Cardiac septum (tissue), 1 donor: ENCODE measurements around the gene TRIOBP. TPM values are rescaled to one million over a fixed set of nuclear protein-coding genes. Genes with fewer than 3 reads are reported as not detected.

Experiments
- DNase-seq: peaks from one replicate; pipeline ENCODE4 v3.0.0-alpha.2; 2020; ENCODE audit warnings: low spot score
- intact Hi-C: fragments of 100-400 bp; cut with DNase I; formaldehyde crosslinking; loops from one replicate; pipeline ENCODE4 v1.14.0; 2022
- total RNA-seq: library from RNA; stranded (reverse); fragmentation: NEBNext Ultra II Directional; extraction: Animal tissue kit (Norgen Biotek cat#: 25700); gene quantifications from one replicate; pipeline ENCODE4 v1.2.1, GENCODE V29; 2021
- donor health status: DM: no; HTN: no; CAD: no.

Gene TRIOBP
- total RNA-seq, 1 donor from 2014 or later, result 115 TPM

DNA sequence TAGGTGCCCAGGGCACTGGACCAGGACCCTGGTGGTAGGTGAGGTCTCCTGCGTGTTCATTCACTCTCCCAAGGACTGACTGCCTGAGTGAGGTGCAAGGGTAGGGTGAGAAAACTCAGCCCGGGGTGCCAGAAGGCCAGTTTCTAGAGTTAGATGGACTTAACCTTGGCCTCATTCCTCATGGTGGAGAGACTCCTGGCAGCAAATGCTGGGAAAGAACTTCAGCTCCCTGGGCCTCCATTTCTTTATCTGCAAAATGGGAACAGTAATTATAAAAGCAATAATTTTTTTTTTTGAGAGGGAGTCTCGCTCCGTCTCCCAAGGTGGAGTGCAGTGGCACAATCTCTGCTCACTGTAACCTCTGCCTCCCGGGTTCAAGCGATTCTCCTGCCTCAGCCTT, 47.7 kb downstream of the TRIOBP start:
- intact Hi-C loops, result no loop called here
- no peak for DNase-seq

DNA sequence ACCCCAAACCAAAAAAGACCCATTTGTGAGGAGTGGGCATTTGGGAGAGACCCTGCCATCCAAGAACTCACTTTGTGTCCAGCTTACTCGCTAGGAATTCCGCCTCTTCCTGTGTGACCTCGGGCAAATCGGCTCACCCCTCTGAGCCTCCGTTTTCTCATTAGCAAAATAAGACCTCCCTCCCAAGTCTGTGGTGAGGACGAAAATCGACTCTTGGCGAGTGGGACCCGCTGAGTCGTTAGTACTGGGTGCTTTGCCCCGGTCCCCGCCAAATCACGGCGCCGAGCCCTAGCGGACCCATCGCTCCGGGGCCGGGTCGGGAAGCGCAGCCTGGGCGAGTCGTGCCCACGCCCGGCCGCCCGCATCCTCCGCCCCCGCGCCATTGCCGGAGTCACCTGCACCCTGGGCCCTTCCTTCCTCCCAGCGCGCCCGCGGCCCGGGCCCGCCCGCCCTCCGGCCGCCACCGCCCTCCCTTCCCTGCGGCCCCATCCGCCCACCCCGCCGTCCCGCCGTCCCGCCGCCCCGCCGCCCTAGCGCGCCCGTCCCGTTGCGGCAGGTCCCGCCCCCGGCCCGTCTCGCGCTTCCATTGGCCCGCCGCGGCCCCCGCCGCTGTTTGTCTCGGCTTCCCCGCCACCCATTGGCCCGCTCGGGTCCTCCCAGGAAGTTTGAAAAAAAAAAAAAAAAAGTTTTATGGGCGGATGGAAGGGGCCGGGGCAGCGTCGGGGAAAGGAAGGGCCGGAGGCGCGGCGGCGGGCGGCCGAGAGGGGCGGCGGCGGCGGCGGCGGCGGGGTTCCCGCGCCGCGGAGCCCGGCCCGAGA, 48.9 kb downstream of the TRIOBP start:
- peak; percentile 96 for DNase-seq
- intact Hi-C loops, result loop anchor here (5.0 kb wide), 1 partner anchor 62 kb away; the partner anchor contains the start of gene GCAT

DNA sequence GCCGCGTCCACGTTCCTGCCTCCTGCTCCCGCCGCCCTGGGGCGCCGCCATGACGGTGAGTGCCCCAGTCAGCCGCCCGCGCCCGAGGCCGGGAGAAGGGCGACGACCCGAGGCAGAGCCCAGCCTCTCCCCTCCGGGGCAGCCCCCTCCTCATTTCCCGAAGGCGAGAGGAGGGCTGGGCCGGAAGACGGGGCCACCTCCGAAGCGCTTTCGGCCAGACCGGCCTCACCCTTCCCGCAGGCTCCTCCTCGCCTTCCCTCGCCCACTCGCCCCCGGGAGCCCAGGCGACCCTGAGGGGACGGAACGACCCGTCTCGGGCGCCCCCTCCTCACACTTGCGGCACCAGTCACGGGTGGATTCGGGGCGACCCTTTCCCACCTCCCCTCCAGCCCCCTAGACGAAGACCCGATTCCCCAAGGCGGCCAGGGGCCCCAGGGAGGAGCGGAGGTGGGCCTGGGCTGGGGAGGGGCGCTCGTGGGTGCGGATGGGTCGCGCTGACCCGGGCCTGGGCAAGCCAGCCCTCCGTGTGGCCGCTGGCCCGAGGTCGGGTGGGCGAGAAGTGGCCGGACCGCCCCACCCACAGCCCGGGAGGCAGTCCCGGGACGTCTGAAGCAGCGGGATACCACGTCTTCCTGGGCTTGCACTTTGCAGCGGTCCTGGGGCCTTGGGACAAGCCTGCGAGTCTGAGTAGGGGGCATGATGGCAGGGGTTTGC, 49.7 kb downstream of the TRIOBP start:
- intact Hi-C loops, result loop anchor here (5.0 kb wide), 1 partner anchor 61 kb away; the partner anchor contains the start of gene GCAT
- no peak for DNase-seq

DNA sequence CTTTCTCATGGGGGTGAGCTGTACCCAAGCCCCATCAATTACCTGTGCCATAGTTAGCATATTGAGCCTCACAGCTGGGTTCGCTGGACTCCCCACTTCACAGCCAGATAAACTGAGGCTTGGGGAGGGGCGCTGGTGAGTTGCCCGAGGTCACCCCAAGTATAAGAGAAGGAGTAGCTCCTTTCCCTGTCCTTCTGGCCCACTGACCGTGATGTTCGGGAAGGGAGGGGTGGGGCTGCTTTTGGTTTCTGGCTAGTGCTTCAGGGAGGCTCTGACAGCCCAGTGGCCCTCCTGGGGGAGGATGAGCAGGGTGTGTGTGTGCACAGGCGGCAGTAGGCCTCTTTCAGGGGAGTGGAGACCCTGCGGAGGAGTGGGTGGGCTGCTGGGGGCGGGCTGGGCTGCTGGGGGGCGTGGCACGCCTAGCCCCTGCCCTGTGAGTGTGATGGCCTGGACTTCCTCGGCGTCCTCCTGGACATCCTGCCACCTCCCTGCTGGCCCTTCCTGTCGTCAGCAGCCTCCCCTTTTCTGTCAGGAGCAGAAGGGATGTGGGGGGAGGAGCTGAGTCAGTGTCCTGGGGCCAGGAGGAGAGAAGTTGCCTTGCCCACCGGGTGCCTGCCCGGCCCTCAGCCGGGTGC, 50.3 kb downstream of the TRIOBP start:
- intact Hi-C loops, result loop anchor here (5.0 kb wide), 1 partner anchor 60 kb away; the partner anchor contains the start of gene GCAT
- no peak for DNase-seq

DNA sequence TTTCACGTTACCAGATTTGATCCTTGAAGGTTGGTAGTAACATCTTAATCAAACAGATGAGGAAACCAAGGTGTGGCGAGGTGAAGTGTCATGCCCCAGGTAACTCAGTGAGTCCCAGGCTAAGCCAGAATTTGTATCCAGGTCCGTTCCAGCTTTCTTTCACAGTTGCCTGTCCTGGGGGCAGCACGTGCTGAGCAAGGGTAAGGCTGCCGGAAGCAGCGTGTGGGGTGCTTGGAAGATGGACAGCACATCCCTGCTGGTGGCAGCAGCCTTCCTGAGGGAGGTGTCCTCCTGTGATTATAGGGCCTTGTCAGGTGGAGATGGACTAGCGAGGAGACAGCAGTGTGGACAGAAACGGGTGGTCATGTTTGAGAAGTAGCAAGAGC, 50.9 kb downstream of the TRIOBP start:
- intact Hi-C loops, result loop anchor here (5.0 kb wide), 1 partner anchor 60 kb away; the partner anchor contains the start of gene GCAT
- DNase-seq, result no peak

GRCh38 chr22:37748659-37749058, 51.8 kb downstream of the TRIOBP start:
- intact Hi-C loops, result loop anchor here (5.0 kb wide), 1 partner anchor 59 kb away; the partner anchor contains the start of gene GCAT

DNA sequence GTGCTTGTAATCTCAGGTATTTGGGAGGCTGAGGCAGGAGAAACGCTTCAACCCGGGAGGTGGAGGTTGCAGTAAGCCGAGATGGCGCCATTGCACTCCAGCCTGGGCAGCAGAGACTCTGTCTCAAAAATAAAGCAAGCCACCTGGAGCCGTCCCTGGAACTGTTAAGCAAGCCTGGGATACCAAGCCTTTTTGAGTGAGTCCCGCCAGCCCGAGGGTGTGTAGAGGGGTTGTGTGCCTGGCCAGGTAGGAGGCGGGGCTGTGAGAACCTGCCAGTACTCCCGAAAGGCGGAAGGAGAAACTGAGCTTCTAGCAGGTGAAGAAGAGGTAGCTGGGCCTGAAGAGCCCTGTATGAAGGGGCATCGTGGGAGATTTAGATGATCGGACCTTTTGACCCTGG, 52.4 kb downstream of the TRIOBP start:
- no peak for DNase-seq
- intact Hi-C loops, result loop anchor here (5.0 kb wide), 1 partner anchor 58 kb away; the partner anchor contains the start of gene GCAT

More at GRCh38 chr22:37748659-37749058, 51.8 kb downstream of the TRIOBP start:
- no peak for DNase-seq

- DNase-seq, result no peak
- intact Hi-C loops, result loop anchor here (5.0 kb wide), 2 partner anchors 57 to 73 kb away; partner anchors contain the start of genes GCAT and LGALS1
Measured at GRCh38 chr22:37749831-37750595, 53.2 kb downstream of the TRIOBP start.

GRCh38 chr22:37750596-37751162, 53.8 kb downstream of the TRIOBP start:
- intact Hi-C loops, result loop anchor here (5.0 kb wide), 1 partner anchor 73 kb away; the partner anchor contains the start of gene LGALS1
- no peak for DNase-seq

- intact Hi-C loops, result loop anchor here (5.0 kb wide), 1 partner anchor 74 kb away; the partner anchor contains the start of gene LGALS1
- DNase-seq, result no peak
Measured at GRCh38 chr22:37751449-37752188, 54.8 kb downstream of the TRIOBP start.

DNA sequence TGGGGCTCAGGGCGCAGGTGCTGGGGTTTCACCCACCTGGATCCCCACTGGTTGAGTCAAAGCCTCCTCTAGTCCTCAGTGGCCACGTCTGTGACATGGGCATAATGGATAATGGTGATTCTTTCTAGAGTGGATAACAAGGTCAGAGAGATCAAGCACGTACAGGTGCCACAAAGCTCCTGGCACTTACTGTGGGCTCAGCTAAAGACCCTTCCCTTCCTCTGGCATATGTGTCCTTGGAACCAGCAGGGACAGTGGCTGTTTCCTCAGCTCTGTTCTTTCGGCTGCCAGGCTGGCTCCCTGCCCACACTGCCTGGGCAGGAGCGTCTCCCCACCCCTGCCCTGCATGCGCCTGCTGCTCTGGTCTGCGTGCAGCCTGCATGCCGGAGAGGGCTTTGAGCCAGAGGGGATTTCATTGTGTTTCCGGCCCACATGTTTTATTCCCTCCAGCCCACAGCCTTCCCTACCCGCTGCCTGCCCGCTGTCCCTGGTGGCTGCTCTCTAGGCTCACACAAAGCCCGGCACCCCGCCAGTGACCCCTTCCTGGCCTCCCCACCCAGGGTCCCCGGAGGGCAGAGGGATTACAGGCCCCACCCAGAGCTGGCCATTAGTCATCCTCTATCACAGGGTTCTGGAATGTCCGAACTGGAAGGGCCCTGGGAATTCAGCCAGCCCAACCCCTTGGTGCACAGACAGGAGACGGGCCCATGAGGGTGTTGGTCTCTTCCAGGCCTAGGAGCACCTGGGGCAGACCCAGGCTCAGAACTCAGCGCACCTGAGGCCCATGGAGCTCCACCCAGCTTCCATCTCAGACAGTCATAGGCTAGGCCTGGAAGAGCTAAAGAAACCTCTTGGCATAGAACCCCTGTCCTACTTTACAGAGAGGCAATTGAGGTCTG, 55.6 kb downstream of the TRIOBP start:
- intact Hi-C loops, result loop anchor here (5.0 kb wide), 1 partner anchor 75 kb away; the partner anchor contains the start of gene LGALS1
- peak; percentile 94 for DNase-seq

DNA sequence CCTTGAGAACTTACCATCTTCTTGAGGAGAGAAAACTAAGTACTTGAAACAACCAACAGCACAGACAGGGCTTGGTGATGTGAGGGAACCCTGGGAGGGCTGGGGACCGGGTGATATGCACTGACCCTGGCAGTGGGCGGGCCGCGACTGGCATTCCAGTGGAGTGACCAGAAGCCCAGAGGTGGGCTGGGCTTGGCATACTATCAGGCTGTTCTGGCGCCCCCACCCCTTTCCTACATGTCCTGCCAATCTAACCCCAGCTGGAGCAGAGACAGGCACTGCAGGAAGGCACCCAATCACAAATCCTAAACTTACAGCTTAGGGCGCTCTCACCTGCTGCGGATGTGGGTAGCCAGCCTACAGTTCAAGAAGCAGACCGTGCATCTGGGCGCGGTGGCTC, 56.9 kb downstream of the TRIOBP start:
- DNase-seq, result no peak
- intact Hi-C loops, result loop anchor here (5.0 kb wide), 1 partner anchor 76 kb away; the partner anchor contains the start of gene LGALS1

- no peak for DNase-seq
- intact Hi-C loops, result no loop called here
Measured at GRCh38 chr22:37757663-37758062, 60.8 kb downstream of the TRIOBP start.

- DNase-seq, result no peak
- intact Hi-C loops, result no loop called here
Measured at GRCh38 chr22:37758694-37759093, 61.8 kb downstream of the TRIOBP start.

GRCh38 chr22:37759281-37759680, 62.4 kb downstream of the TRIOBP start:
- intact Hi-C loops, result no loop called here

GRCh38 chr22:37760152-37760551, 63.3 kb downstream of the TRIOBP start:
- intact Hi-C loops, result no loop called here

More at GRCh38 chr22:37759281-37759680, 62.4 kb downstream of the TRIOBP start:
- DNase-seq, result no peak

DNA sequence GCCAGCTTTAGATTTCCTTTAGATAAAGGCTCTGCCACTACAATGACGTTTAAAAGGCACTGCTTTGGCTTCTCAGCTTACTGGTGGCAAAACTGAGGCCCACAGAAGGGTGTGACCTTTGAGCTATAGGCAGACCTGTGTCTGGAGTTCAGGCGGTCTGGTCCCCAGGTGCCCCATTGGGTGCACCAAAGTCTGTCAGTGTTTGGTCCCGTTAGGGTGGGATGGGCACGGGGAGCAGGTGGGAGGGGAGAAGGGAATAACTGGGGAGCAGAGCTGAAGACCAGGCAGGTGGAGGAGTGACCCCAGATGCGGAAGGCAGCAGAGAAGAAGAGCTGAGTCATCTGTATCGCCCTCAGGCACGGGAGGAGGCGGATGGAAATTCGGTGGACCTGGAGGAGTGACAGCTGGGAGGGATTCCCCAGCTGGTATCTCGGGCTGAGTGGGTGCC, 65.6 kb downstream of the TRIOBP start:
- DNase-seq, result no peak
- intact Hi-C loops, result no loop called here

More at GRCh38 chr22:37760152-37760551, 63.3 kb downstream of the TRIOBP start:
- DNase-seq, result no peak
